ENCODE data around the gene SLC13A1. TPM values are rescaled to one million over a fixed set of nuclear protein-coding genes. Genes with fewer than 3 reads are reported as not detected.

SLC13A1 gene
- total and polyA plus RNA-seq, 2 experiments from 2014 or later: not detected

DNA sequence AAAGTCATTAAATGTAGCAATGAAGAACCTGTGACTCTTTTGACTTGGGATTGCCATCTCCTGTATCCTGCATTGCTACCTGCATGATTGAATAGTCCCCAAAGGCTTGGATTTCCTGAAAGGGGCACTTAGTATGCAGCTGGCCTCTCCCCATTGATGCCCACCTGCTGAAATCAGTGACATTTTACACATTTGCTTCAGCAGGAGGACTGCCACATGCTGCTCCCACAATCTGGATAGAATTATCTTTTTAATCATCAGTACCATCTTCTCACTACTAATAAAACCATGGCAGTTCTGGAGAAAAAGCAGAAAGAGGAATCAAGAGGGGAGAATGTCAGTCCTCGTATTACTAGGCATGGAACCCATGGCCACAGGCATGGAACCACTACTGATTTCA is 67.8 kb downstream of the SLC13A1 start:
- H4K20me1 ChIP-seq (replicated peaks; ENCODE audit: insufficient read depth): no peaks in the 10 kb centered on the region
- H3K9me3 Mint-ChIP-seq: no peaks in the 10 kb centered on the region
- ATAC-seq: no peak
- no peaks in the 10 kb centered on the region for H3K79me2 ChIP-seq (replicated peaks; ENCODE audit: insufficient read depth)
- H3K4me2 ChIP-seq: no peak overlapping the region
- DNase-seq (ENCODE audit: low spot score): no peak
- H3K4me1 Mint-ChIP-seq: peaks cover 3% of the 10 kb centered on the region; the same call in 1 of the 3 replicates
- no peaks in the 10 kb centered on the region for H3K27me3 Mint-ChIP-seq (ENCODE audit: insufficient read depth, low read depth, poor library complexity)
- H3K9me2 ChIP-seq (ENCODE audit: insufficient read depth): no peaks in the 10 kb centered on the region
- H3K4me3 ChIP-seq: no peak overlapping the region
- no peaks in the 10 kb centered on the region for H3K4me1 ChIP-seq (ENCODE audit: insufficient read depth)
- no peak overlapping the region for H2AFZ ChIP-seq
- H3K27me3 ChIP-seq (ENCODE audit: insufficient read depth): no peaks in the 10 kb centered on the region
- H3K36me3 ChIP-seq (ENCODE audit: insufficient read depth): no peaks in the 10 kb centered on the region
- no peaks in the 10 kb centered on the region for H3F3A ChIP-seq (replicated peaks; ENCODE audit: low read depth)
- no peak overlapping the region for H3K27ac Mint-ChIP-seq
- no peak overlapping the region for H3K4me3 Mint-ChIP-seq
- no peak overlapping the region for H3K27ac ChIP-seq (ENCODE audit: low read depth)
- TF ChIP-seq, protein P1, sequence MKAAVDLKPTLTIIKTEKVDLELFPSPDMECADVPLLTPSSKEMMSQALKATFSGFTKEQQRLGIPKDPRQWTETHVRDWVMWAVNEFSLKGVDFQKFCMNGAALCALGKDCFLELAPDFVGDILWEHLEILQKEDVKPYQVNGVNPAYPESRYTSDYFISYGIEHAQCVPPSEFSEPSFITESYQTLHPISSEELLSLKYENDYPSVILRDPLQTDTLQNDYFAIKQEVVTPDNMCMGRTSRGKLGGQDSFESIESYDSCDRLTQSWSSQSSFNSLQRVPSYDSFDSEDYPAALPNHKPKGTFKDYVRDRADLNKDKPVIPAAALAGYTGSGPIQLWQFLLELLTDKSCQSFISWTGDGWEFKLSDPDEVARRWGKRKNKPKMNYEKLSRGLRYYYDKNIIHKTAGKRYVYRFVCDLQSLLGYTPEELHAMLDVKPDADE (IDR thresholded peaks at IDR 0.05): no peak
- no peak for TF ChIP-seq JUNB (IDR thresholded peaks at IDR 0.05; ENCODE audit: unreplicated experiment)
- TF ChIP-seq POLR2AphosphoS5 (IDR thresholded peaks at IDR 0.05; ENCODE audit: low read depth): no peak
- no peak for TF ChIP-seq CREB1 (CRISPR knock-in tag; IDR thresholded peaks at IDR 0.05; ENCODE audit: low read depth)
- TF ChIP-seq EZH2 (IDR thresholded peaks at IDR 0.05; ENCODE audit: low read depth, unreplicated experiment): no peak
- TF ChIP-seq, protein P2, sequence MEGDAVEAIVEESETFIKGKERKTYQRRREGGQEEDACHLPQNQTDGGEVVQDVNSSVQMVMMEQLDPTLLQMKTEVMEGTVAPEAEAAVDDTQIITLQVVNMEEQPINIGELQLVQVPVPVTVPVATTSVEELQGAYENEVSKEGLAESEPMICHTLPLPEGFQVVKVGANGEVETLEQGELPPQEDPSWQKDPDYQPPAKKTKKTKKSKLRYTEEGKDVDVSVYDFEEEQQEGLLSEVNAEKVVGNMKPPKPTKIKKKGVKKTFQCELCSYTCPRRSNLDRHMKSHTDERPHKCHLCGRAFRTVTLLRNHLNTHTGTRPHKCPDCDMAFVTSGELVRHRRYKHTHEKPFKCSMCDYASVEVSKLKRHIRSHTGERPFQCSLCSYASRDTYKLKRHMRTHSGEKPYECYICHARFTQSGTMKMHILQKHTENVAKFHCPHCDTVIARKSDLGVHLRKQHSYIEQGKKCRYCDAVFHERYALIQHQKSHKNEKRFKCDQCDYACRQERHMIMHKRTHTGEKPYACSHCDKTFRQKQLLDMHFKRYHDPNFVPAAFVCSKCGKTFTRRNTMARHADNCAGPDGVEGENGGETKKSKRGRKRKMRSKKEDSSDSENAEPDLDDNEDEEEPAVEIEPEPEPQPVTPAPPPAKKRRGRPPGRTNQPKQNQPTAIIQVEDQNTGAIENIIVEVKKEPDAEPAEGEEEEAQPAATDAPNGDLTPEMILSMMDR (conservative IDR thresholded peaks at IDR 0.05; ENCODE audit: low read depth in 2 of 2): no peak
- TF ChIP-seq EZH2phosphoT487 (IDR thresholded peaks at IDR 0.05; ENCODE audit: unreplicated experiment): no peak
- no peak for TF ChIP-seq ZNF331 (CRISPR knock-in tag; IDR thresholded peaks at IDR 0.05; ENCODE audit: low read depth)
- no peak for TF ChIP-seq ZNF114 (CRISPR knock-in tag; IDR thresholded peaks at IDR 0.05)
- TF ChIP-seq NANOG (IDR thresholded peaks at IDR 0.05; ENCODE audit: borderline replicate concordance): no peak
- TF ChIP-seq, protein P3, sequence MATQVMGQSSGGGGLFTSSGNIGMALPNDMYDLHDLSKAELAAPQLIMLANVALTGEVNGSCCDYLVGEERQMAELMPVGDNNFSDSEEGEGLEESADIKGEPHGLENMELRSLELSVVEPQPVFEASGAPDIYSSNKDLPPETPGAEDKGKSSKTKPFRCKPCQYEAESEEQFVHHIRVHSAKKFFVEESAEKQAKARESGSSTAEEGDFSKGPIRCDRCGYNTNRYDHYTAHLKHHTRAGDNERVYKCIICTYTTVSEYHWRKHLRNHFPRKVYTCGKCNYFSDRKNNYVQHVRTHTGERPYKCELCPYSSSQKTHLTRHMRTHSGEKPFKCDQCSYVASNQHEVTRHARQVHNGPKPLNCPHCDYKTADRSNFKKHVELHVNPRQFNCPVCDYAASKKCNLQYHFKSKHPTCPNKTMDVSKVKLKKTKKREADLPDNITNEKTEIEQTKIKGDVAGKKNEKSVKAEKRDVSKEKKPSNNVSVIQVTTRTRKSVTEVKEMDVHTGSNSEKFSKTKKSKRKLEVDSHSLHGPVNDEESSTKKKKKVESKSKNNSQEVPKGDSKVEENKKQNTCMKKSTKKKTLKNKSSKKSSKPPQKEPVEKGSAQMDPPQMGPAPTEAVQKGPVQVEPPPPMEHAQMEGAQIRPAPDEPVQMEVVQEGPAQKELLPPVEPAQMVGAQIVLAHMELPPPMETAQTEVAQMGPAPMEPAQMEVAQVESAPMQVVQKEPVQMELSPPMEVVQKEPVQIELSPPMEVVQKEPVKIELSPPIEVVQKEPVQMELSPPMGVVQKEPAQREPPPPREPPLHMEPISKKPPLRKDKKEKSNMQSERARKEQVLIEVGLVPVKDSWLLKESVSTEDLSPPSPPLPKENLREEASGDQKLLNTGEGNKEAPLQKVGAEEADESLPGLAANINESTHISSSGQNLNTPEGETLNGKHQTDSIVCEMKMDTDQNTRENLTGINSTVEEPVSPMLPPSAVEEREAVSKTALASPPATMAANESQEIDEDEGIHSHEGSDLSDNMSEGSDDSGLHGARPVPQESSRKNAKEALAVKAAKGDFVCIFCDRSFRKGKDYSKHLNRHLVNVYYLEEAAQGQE (IDR thresholded peaks at IDR 0.05; ENCODE audit: unreplicated experiment): no peak
- TF ChIP-seq, protein P4, sequence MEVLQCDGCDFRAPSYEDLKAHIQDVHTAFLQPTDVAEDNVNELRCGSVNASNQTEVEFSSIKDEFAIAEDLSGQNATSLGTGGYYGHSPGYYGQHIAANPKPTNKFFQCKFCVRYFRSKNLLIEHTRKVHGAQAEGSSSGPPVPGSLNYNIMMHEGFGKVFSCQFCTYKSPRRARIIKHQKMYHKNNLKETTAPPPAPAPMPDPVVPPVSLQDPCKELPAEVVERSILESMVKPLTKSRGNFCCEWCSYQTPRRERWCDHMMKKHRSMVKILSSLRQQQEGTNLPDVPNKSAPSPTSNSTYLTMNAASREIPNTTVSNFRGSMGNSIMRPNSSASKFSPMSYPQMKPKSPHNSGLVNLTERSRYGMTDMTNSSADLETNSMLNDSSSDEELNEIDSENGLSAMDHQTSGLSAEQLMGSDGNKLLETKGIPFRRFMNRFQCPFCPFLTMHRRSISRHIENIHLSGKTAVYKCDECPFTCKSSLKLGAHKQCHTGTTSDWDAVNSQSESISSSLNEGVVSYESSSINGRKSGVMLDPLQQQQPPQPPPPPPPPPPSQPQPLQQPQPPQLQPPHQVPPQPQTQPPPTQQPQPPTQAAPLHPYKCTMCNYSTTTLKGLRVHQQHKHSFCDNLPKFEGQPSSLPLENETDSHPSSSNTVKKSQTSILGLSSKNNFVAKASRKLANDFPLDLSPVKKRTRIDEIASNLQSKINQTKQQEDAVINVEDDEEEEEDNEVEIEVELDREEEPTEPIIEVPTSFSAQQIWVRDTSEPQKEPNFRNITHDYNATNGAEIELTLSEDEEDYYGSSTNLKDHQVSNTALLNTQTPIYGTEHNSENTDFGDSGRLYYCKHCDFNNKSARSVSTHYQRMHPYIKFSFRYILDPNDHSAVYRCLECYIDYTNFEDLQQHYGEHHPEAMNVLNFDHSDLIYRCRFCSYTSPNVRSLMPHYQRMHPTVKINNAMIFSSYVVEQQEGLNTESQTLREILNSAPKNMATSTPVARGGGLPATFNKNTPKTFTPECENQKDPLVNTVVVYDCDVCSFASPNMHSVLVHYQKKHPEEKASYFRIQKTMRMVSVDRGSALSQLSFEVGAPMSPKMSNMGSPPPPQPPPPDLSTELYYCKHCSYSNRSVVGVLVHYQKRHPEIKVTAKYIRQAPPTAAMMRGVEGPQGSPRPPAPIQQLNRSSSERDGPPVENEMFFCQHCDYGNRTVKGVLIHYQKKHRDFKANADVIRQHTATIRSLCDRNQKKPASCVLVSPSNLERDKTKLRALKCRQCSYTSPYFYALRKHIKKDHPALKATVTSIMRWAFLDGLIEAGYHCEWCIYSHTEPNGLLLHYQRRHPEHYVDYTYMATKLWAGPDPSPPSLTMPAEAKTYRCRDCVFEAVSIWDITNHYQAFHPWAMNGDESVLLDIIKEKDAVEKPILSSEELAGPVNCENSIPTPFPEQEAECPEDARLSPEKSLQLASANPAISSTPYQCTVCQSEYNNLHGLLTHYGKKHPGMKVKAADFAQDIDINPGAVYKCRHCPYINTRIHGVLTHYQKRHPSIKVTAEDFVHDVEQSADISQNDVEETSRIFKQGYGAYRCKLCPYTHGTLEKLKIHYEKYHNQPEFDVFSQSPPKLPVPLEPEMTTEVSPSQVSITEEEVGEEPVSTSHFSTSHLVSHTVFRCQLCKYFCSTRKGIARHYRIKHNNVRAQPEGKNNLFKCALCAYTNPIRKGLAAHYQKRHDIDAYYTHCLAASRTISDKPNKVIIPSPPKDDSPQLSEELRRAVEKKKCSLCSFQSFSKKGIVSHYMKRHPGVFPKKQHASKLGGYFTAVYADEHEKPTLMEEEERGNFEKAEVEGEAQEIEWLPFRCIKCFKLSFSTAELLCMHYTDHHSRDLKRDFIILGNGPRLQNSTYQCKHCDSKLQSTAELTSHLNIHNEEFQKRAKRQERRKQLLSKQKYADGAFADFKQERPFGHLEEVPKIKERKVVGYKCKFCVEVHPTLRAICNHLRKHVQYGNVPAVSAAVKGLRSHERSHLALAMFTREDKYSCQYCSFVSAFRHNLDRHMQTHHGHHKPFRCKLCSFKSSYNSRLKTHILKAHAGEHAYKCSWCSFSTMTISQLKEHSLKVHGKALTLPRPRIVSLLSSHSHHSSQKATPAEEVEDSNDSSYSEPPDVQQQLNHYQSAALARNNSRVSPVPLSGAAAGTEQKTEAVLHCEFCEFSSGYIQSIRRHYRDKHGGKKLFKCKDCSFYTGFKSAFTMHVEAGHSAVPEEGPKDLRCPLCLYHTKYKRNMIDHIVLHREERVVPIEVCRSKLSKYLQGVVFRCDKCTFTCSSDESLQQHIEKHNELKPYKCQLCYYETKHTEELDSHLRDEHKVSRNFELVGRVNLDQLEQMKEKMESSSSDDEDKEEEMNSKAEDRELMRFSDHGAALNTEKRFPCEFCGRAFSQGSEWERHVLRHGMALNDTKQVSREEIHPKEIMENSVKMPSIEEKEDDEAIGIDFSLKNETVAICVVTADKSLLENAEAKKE (CRISPR knock-in tag; IDR thresholded peaks at IDR 0.05): no peak
- no peak for TF ChIP-seq STAT1 (IDR thresholded peaks at IDR 0.05; ENCODE audit: unreplicated experiment)
- no peaks in the 10 kb centered on the region for H3K36me3 Mint-ChIP-seq (ENCODE audit: low read depth)

All from GM23338 (cell line).